GM10248 (cell line): ENCODE results near the gene CACNA1E.

Source experiments
- CTCF ChIA-PET: fragments of 300-600 bp; sonication (Branson Sonifier 250); formaldehyde crosslinking; extraction: SDS; loops from one replicate; lab custom pipeline; 2021; ENCODE audit warnings: antibody characterized with exemption; lab: Yijun Ruan, JAX
- POLR2A ChIA-PET: fragments of 350-650 bp; sonication (Branson Sonifier 250); formaldehyde crosslinking; extraction: SDS; loops from one replicate; lab custom pipeline; 2020; ENCODE audit warnings: antibody characterized with exemption; lab: Yijun Ruan, JAX
- DNase-seq: peaks from one replicate; pipeline ENCODE4 v3.0.0; 2012; ENCODE audit errors: extremely low spot score
- TF ChIP-seq, protein P1 (sequence below): IDR thresholded peaks from 2 replicates; pipeline ENCODE4 v1.5.1; 2012; ENCODE audit warnings: mild to moderate bottlenecking, low read depth; ENCODE audit errors: extremely low read depth, missing control alignments, control extremely low read depth

The CACNA1E gene

DNA sequence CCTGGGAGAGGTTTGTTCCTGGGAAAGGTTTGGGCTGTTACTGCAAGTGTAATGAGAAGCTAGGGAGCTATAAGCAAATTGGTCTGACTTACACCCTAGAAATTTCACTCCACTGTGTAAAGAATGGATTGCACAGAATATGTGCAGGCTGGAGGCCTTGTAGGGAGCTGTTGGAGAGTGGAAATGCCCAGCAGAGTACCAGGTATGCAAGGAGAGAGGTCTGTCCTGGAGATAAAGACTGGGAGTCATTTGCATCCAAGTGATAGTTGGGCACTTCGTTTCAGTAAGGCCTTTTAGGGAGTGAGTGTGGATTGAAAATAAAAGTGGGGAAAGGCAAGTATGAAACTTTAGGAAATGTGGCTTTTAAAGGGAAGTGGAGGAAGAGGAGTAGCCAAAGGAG, 75.8 kb downstream of the CACNA1E start:
- ChIA-PET CTCF (interaction anchor here (2.8 kb wide), 1 partner anchor 10 kb away, joined by 9 read pairs; no protein-coding TSS in a partner anchor), POLR2A (no interaction called here)
- TF ChIP-seq, protein P1, sequence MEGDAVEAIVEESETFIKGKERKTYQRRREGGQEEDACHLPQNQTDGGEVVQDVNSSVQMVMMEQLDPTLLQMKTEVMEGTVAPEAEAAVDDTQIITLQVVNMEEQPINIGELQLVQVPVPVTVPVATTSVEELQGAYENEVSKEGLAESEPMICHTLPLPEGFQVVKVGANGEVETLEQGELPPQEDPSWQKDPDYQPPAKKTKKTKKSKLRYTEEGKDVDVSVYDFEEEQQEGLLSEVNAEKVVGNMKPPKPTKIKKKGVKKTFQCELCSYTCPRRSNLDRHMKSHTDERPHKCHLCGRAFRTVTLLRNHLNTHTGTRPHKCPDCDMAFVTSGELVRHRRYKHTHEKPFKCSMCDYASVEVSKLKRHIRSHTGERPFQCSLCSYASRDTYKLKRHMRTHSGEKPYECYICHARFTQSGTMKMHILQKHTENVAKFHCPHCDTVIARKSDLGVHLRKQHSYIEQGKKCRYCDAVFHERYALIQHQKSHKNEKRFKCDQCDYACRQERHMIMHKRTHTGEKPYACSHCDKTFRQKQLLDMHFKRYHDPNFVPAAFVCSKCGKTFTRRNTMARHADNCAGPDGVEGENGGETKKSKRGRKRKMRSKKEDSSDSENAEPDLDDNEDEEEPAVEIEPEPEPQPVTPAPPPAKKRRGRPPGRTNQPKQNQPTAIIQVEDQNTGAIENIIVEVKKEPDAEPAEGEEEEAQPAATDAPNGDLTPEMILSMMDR = no peak
- DNase-seq = no peak

DNA sequence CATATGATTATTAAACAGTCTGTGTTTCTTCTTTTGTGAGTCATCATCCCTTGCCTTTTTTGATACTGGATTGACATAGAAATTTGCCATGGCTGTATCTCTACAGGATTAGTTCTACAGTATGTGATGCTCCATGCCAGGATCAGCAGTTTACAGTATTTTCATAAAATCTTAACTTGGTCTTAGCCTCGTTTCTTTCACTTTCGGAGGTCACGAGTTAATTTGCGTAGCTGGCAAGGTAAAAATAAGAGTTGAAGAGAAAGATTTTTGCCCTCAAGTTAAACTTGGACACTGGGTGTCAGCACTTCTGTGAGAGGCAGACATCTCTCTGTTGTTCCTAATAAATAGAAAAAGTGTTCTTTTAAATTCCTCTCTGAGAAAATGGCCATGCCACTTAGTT, 79.1 kb downstream of the CACNA1E start:
- ChIA-PET POLR2A (no interaction called here), CTCF (interaction anchor here (1.1 to 1.3 kb wide), 2 partner anchors 15 to 19 kb away, joined by 3 read pairs; no protein-coding TSS in a partner anchor)
- TF ChIP-seq, protein P1 = no peak
- DNase-seq = no peak

DNA sequence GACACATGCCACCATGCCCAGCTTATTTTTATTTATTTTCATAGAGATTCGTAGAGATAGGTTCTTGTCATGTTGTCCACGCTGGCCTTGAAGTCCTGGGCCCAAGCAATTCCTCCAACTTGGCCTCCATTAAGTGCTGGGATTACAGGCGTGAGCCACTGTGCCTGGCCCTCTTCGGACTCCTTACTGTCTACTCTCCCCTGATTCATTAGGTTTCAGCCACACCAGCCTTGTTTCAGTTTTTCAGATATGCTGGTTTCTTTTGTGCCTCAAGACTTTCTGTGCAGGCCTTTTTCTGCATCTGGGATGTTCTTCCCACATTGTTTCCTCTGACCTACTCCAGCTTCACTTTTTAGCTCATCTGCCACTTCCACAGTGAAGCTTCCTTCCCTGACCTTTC, 85.4 kb downstream of the CACNA1E start:
- TF ChIP-seq, protein P1 = no peak
- no peak for DNase-seq
- POLR2A ChIA-PET = no interaction called here
- CTCF ChIA-PET = interaction anchor here (1.2 to 2.6 kb wide), 2 partner anchors 10 to 51 kb away, joined by 3 to 9 read pairs; no protein-coding TSS in a partner anchor

DNA sequence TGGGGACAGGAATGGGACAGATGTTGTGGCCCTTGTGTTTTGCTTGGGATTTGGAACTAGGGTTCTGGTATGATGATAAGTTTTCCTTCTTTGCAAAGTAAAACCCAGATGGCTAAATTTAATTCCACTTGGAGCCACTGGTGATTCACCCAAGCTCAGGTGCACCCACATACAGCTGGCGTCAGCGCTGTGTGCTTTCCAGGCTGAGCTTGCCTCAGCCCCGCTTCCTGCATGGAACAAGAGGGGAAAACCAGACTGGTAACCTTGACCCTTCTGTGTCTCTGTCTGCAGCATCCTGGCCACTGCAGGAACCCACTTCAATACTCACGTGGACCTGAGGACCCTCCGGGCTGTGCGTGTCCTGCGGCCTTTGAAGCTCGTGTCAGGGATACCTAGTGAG, 94.2 kb downstream of the CACNA1E start:
- ChIA-PET CTCF (interaction anchor here (0.8 to 1.4 kb wide), 2 partner anchors 25 to 133 kb away, joined by 3 read pairs; no protein-coding TSS in a partner anchor), POLR2A (no interaction called here)
- no peak for DNase-seq
- TF ChIP-seq, protein P1 = no peak

DNA sequence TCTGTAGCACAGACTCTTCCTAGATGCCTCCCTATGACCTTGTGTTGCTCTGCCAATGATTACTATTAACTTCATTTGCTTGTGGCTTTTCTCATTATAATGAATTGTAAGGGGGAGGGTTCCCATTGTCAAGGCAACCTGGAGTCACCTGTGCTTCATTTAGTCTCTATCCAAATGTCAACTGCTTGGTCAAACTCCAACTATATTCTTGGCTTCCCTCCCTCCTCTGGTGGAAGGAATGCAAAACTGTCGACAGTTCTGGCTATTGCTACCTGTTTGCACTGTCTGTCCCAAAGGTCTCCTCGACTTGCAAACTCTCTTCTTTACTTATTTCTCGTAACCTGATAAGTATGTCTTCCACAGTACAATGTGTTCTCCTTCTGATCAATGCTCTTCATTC, 100.3 kb downstream of the CACNA1E start:
- CTCF ChIA-PET = no interaction called here
- no peak for DNase-seq
- TF ChIP-seq, protein P1 = no peak
- POLR2A ChIA-PET = no interaction called here

DNA sequence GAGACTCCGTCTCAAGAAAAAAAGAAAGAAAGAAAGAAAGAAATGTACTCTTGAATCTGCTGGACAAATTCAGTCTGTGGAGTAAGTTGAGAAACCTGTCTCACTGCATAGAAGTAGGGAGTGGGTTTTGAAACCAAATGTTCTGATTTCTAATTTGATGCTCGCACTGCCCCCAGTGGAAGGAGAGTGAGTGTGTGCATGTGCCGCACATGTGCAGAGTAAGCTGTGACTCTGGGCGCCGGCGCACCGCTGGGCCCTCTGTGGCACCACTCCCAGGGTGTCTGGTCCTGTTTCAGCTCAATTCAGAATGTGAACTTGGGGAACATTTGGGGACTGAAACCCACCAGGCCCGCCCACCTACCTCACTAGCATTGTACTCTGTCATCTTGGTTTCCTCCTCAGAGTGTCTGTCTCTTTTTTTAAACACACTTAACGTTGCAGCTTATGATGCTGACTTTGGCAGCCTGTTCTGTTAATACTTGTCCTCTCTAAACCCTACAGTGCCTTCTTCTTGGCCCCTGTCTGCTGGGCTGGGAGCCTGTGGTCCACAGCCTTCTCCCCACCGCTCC, 104.6 kb downstream of the CACNA1E start:
- TF ChIP-seq, protein P1 = no peak
- ChIA-PET POLR2A (no interaction called here), CTCF (interaction anchor here (1.1 to 1.8 kb wide), 4 partner anchors 11 to 22 kb away, joined by 3 to 4 read pairs (median 4); no protein-coding TSS in a partner anchor)
- DNase-seq = no peak
